Measurements from ENCODE around the gene WWP2.
"Not testable (repeated sequence)": the region's sequence is repeated elsewhere in the genome, so short reads cannot be mapped to it uniquely, and the experiment has no call there.

GRCh38 chr16:69954241-69954640 lies 192.1 kb downstream of the WWP2 start:
- not testable (repeated sequence) for TF ChIP-seq CTCF (IDR thresholded peaks at IDR 0.05; ENCODE audit: poor library complexity); EZH2 (IDR thresholded peaks at IDR 0.05; ENCODE audit: borderline replicate concordance); EZH2phosphoT487 (IDR thresholded peaks at IDR 0.05; ENCODE audit: low read depth, severe bottlenecking, unreplicated experiment)
